Fibroblast of lung (primary cell): Measurements from ENCODE around the gene FAM24B. TPM values are rescaled to one million over a fixed set of nuclear protein-coding genes. Genes with fewer than 3 reads are reported as not detected.

ENCODE experiments used
- DNase-seq, 2 donors: peaks; one replicate each; pipeline versions ENCODE4 v3.0.0 to v3.0.0-alpha.2; 2010; ENCODE audit warnings: low read depth in 2 of 2
- H2AFZ ChIP-seq: 2 replicates; pipeline ENCODE4 v1.5.1; 2012; ENCODE audit warnings: low read length, control low read depth, inconsistent platforms
- H3K27ac ChIP-seq: 2 replicates; pipeline ENCODE4 v1.5.1; 2011; ENCODE audit warnings: low read length, control low read depth; ENCODE audit not compliant: insufficient read depth
- H3K27me3 ChIP-seq: 2 replicates; pipeline ENCODE4 v1.5.1; 2011; ENCODE audit warnings: mild to moderate bottlenecking, low read length; ENCODE audit not compliant: control insufficient read depth, insufficient read depth
- H3K36me3 ChIP-seq: 2 replicates; pipeline ENCODE4 v1.5.1; 2011; ENCODE audit warnings: low read length; ENCODE audit not compliant: control insufficient read depth, insufficient read depth
- H3K4me1 ChIP-seq: 2 replicates; pipeline ENCODE4 v1.5.1; 2011; ENCODE audit warnings: low read length; ENCODE audit not compliant: control insufficient read depth, insufficient read depth; ENCODE audit errors: extremely low read depth
- H3K4me2 ChIP-seq: 2 replicates; pipeline ENCODE4 v1.5.1; 2011; ENCODE audit warnings: low read length, control low read depth; ENCODE audit not compliant: insufficient read depth; ENCODE audit errors: extremely low read depth
- H3K4me3 ChIP-seq, 4 experiments: fragments of 200-600 bp in 1 of 4; sonication (generic) in 1 of 4; replicated peaks in 1 of 4; 2 replicates each; pipeline ENCODE4 v1.5.1; 2011 to 2016; ENCODE audit warnings: low read length in 4 of 4, low read depth in 3 of 4, mild to moderate bottlenecking in 3 of 4, control low read depth in 2 of 4, inconsistent platforms in 1 of 4, mixed read lengths in 1 of 4; ENCODE audit not compliant: insufficient read depth in 1 of 4; ENCODE audit errors: control extremely low read depth in 1 of 4
- H3K79me2 ChIP-seq: 2 replicates; pipeline ENCODE4 v1.5.1; 2012; ENCODE audit warnings: mild to moderate bottlenecking, low read length, inconsistent platforms; ENCODE audit not compliant: control insufficient read depth, insufficient read depth
- H3K9ac ChIP-seq: 2 replicates; pipeline ENCODE4 v1.5.1; 2011; ENCODE audit warnings: mild to moderate bottlenecking, low read length, control low read depth; ENCODE audit not compliant: insufficient read depth
- H3K9me3 ChIP-seq: 2 replicates; pipeline ENCODE4 v1.5.1; 2012; ENCODE audit warnings: low read depth, low read length; ENCODE audit not compliant: control insufficient read depth, insufficient read depth
- H4K20me1 ChIP-seq: 2 replicates; pipeline ENCODE4 v1.5.1; 2011; ENCODE audit warnings: low read length; ENCODE audit not compliant: control insufficient read depth, insufficient read depth; ENCODE audit errors: extremely low read depth
- EZH2 ChIP-seq: IDR thresholded peaks from 2 replicates; pipeline ENCODE4 v1.5.1; 2012; ENCODE audit warnings: low read length, control low read depth, mild to moderate bottlenecking; ENCODE audit errors: missing control alignments
- polyA plus RNA-seq, 2 donors: library from polyadenylated mRNA; depleted of rRNA in 1 of 2; stranded (reverse) in 1 of 2; unstranded in 1 of 2; fragments of >200 nt; gene quantifications; 2 replicates each; pipeline ENCODE4 v1.2.1, GENCODE V29; 2011 to 2012; ENCODE audit warnings: missing spikeins in 1 of 2
- total RNA-seq: library from RNA; depleted of rRNA; stranded (reverse); fragments of >200 nt; gene quantifications from 2 replicates; pipeline ENCODE4 v1.2.1, GENCODE V29; 2014
- TF ChIP-seq, protein P1 (sequence below), 2 donors: IDR thresholded peaks in 1 of 2; conservative IDR thresholded peaks in 1 of 2; 1 replicate in 1 of 2; 2 replicates in 1 of 2; pipeline ENCODE4 v1.5.1; 2011 to 2012; ENCODE audit warnings: low read length in 2 of 2, control low read depth in 1 of 2, inconsistent platforms in 1 of 2, low read depth in 1 of 2, mild to moderate bottlenecking in 1 of 2

The FAM24B gene
- total and polyA plus RNA-seq, 2 donors (not counting 1 experiment from before 2014, with no cell fraction given) = 3.9 to 6.8 TPM

DNA sequence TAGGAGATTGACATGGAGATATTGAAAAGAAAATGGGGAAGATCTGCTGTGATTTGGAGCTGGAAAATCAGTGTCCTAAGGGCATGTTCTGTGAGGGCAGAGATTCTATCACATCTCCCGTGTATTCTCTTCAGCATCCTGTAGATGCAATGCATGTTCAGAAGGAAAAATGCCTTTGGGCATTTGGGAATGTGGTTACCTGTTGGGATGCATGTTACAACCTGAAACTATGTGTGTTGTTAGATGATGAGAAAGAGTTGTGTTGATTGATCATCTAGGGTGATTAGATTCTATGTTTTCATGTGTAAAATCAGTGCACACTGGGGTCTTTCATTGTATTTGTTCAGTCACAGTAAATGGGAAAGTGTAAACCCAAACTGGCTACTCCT, 48.4 kb downstream of the FAM24B start:
- H3K9ac ChIP-seq = no peak overlapping the region
- no peak overlapping the region for H2AFZ ChIP-seq
- no peaks in the 10 kb centered on the region for H3K79me2 ChIP-seq
- H3K27me3 ChIP-seq = no peaks in the 10 kb centered on the region
- H3K4me2 ChIP-seq = no peak overlapping the region
- H3K9me3 ChIP-seq = no peaks in the 10 kb centered on the region
- no peaks in the 10 kb centered on the region for H3K4me1 ChIP-seq
- H3K27ac ChIP-seq = no peak overlapping the region
- no peaks in the 10 kb centered on the region for H3K36me3 ChIP-seq
- H4K20me1 ChIP-seq = no peaks in the 10 kb centered on the region
- no peak overlapping the region for H3K4me3 ChIP-seq
- no peak for TF ChIP-seq EZH2
- TF ChIP-seq, protein P1, sequence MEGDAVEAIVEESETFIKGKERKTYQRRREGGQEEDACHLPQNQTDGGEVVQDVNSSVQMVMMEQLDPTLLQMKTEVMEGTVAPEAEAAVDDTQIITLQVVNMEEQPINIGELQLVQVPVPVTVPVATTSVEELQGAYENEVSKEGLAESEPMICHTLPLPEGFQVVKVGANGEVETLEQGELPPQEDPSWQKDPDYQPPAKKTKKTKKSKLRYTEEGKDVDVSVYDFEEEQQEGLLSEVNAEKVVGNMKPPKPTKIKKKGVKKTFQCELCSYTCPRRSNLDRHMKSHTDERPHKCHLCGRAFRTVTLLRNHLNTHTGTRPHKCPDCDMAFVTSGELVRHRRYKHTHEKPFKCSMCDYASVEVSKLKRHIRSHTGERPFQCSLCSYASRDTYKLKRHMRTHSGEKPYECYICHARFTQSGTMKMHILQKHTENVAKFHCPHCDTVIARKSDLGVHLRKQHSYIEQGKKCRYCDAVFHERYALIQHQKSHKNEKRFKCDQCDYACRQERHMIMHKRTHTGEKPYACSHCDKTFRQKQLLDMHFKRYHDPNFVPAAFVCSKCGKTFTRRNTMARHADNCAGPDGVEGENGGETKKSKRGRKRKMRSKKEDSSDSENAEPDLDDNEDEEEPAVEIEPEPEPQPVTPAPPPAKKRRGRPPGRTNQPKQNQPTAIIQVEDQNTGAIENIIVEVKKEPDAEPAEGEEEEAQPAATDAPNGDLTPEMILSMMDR (conservative IDR thresholded peaks at IDR 0.05 in 1 of 2, IDR thresholded peaks at IDR 0.05 in 1 of 2; ENCODE audit: low read depth in 1 of 2, low read length in 2 of 2) = no peak
- DNase-seq = no peak

DNA sequence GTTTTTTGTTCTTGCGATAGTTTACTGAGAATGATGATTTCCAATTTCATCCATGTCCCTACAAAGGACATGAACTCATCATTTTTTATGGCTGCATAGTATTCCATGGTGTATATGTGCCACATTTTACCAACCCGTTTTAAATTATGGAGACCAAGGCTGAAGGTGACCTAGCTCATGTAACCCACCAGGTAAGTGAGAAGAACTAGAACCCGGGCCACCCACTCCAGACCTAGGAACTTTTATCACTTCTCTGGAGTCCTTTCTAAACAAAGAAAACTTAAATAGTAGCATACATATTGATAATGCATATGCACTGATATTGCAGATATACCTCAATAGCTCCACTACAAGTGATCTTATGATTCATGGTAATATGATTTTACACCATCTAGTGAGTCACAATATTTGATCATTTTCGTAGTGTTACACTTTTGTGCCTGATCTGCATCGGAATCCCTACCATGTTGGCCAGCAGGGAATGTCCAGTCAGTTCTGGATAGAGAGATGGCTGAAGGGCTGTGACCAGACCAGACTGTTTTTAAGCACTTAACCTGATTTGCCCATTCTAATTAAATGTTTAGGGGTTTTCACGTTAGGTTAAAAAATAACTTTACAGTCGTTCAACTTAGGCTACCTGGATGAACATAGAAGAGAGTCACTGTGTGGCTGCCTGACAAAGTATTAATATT, 49.0 kb downstream of the FAM24B start:
- no peaks in the 10 kb centered on the region for H3K4me1 ChIP-seq
- TF ChIP-seq, protein P1 (conservative IDR thresholded peaks at IDR 0.05 in 1 of 2, IDR thresholded peaks at IDR 0.05 in 1 of 2; ENCODE audit: low read depth in 1 of 2, low read length in 2 of 2) = no peak
- TF ChIP-seq EZH2 = no peak
- no peaks in the 10 kb centered on the region for H4K20me1 ChIP-seq
- no peaks in the 10 kb centered on the region for H3K9me3 ChIP-seq
- H3K9ac ChIP-seq = no peak overlapping the region
- no peak for DNase-seq
- H3K27me3 ChIP-seq = no peaks in the 10 kb centered on the region
- H3K79me2 ChIP-seq = no peaks in the 10 kb centered on the region
- H3K27ac ChIP-seq = no peak overlapping the region
- H3K4me3 ChIP-seq = no peak overlapping the region
- no peaks in the 10 kb centered on the region for H3K36me3 ChIP-seq
- H3K4me2 ChIP-seq = no peak overlapping the region
- H2AFZ ChIP-seq = no peak overlapping the region

DNA sequence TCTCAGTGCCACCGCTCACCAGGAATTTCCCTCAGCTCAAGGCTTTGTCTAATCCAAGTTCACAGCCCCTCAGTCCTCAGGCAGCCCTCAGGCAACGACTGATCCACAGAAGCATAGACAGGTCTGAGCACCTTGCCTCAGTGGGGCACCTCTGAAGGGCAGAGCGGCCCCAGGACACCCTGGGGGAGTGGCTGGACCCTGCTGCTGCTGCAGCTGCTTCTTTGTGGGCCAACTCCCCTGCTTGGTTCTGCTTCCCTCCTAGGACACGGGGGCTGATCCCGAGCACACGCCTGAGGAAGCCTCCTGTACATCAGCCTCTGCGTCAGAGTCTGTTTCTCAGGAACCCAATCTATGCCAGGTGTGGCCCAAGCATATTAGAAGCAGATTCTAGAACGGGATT, 49.9 kb downstream of the FAM24B start:
- no peak for DNase-seq
- Histone ChIP-seq H3K79me2 (no peaks in the 10 kb centered on the region), H3K4me3 (no peak overlapping the region), H4K20me1 (no peaks in the 10 kb centered on the region), H3K36me3 (no peaks in the 10 kb centered on the region), H3K4me2 (no peak overlapping the region), H3K9ac (no peak overlapping the region), H3K4me1 (no peaks in the 10 kb centered on the region), H2AFZ (no peak overlapping the region), H3K27me3 (no peaks in the 10 kb centered on the region), H3K9me3 (no peaks in the 10 kb centered on the region), H3K27ac (no peak overlapping the region)
- no peak for TF ChIP-seq EZH2
- TF ChIP-seq, protein P1 (conservative IDR thresholded peaks at IDR 0.05 in 1 of 2, IDR thresholded peaks at IDR 0.05 in 1 of 2; ENCODE audit: low read depth in 1 of 2, low read length in 2 of 2) = no peak
